NCI-H1417 (cell line): ENCODE measurements around the gene DOCK2.
"Not testable (repeated sequence)": the region's sequence is repeated elsewhere in the genome, so short reads cannot be mapped to it uniquely, and the experiment has no call there.

Source experiments
- DNase-seq, 3 experiments: peaks; one replicate each; lab custom pipeline; 2025; lab: John Stamatoyannopoulos, UW

DOCK2 gene

DNA sequence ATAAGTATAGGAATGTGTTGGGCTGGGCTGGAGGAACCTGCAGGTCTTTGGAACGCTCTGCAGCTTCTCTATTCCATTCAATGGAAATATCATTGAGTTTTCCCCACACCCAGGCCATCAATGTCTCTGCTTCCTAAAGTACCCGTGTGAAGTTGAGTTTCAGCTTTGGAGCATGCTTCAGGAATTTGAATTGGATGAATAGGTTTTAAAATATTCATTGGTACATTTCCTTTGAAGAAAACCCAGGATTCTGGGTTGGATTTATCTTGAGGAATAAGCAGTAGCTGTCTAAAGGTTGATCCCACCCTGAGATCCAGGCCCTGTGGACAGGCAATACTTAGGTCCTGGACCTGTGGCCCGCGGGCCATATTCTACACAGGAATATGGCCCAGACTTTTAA, 306.0 kb downstream of the DOCK2 start:
- DNase-seq = no peak

- DNase-seq = no peak
These were observed 307.0 kb downstream of the DOCK2 start for GRCh38 chr5:169944115-169944514.

DNA sequence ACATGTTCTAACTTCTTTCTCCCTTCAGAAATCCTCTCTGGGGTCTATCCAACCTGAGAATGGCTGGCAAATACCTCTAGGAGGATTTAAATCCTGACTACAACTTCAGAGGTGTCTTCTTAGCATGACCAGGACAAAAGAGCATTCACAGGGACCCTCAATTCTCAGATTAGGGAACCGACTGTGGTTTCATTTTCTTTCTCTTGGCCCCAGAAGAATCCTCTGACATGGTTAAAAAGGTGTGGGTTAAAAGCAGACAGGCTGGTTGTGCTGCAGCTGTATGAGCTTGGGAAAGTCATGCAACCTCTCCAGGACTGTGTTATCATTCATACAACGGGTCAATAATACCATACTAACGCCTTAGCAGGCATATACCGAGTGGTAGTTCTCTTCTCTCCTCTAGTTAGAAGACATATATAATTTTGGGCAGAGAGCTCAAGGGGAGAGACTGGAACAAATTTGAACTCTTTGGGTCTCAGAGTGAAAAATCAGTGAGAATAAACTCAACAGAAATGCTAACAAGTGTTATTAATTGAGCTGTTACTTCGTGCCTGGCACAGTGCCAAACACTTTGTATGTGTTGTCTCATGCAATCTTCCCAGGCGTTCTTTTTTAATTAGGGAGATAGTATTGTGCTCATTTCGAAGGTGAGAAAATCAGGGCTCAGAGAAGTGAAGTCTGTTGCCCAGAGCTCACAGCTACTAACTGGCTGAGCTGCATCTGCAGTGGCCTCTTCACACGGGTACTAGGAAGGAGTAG, 308.0 kb downstream of the DOCK2 start:
- no peak for DNase-seq

DNA sequence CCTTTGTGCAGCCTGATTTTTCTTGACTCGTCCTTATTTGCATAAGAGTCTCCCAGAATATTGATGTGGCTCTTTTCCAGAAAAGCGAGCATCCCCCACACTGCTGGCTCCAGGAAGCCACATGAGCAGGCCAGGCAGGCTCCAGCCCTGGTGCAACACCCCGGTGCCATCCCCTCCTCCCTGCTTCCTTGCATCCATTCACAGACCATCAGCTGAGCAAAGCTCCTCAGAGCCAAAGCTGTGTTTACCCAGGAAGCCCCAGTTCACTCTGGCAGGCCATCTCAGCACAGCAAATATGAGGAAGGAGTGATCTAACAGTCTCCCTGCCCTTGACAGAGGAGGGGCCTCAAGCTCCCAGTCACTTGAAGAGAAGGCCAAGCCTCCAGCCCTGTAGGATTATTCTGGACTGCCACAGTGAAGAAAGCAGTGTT, 308.8 kb downstream of the DOCK2 start:
- DNase-seq = no peak

DNA sequence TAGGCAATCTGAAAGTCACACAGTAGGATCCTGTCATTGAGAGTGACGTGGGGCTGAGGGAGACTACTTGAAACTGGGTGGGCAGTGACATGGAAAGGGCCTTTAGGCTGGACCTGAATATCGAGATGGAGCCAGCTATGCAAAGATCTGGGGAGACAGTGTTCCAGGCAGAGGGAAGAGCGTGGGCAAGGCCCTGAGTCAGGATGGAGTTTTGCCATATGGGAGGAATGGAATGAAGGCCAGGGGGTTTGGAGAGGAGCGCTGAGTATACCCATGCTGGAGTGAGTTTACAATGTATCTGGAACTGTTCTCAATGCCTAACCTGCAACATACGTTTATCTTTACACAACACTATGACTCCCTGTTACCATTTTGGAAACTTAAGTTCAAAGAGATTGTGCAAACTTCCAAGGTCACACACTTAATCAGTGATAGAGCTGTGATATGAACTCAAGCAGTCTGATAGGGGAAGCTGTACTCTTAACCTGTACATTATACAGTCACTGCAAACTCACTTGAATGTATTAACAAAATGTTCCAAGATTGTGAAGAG, 309.7 kb downstream of the DOCK2 start:
- DNase-seq = no peak

- no peak for DNase-seq
These were observed 313.3 kb downstream of the DOCK2 start for GRCh38 chr5:169950333-169950732.

GRCh38 chr5:169953196-169953595, 316.1 kb downstream of the DOCK2 start:
- DNase-seq = not testable (repeated sequence)

DNA sequence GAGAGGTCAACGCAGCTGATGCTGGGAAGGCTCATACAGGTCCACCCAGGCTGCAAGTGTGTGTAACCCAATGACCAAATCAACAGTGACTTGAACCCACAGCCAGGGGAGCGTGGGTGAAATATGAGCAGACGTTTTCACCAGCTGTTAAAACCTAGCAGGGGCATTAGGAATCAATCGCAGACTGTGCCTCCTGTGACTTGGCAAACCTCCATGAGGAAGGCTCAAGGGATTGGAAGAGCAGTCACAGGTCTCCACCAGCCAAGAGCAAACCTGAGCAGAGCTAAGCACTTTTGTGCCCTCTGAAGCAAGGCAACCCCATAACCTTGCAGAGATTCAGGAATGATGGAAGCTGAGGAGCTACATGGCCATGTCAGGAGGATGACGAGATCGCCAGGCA, 317.7 kb downstream of the DOCK2 start:
- DNase-seq = no peak

DNA sequence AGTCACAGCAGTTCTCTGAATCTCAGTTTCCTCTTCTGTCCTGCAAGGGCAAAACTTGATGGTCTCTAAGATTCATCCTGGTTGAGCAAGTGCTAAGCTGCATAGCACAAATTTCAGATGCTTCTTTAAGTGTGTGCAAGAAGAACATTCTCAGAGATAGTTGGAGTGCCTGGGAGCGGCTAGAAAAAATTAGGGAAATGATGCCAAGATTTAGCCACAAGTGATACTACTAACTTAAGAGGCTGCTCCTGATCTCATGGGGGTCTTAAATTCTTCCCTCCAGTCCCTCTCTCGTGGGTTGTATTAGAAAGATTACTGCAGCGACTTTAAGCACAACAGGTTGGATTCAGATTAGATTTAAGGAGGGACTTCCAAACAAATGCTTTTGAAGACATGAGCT, 319.1 kb downstream of the DOCK2 start:
- DNase-seq = no peak

- no peak for DNase-seq
These were observed 319.7 kb downstream of the DOCK2 start for GRCh38 chr5:169956756-169957155.

DNA sequence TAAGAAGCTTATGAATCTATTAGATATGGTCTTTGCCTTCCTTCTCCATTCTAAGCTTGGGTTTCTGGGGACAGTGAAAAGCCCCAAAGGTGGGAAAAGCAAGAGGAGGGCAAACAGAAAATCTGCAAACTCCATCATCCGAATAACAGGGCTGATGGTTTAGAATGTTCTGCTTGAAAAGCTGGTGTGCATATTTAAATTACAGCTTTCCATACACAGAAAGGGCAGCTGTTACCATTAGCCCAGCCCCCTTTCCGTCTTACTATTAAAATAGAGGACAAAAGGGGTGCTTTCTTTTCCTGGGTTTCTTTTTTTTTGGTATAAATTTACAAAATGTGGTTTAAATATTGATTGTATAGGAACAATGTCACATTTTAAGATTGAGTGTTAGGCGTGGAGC, 321.2 kb downstream of the DOCK2 start:
- DNase-seq = no peak

DNA sequence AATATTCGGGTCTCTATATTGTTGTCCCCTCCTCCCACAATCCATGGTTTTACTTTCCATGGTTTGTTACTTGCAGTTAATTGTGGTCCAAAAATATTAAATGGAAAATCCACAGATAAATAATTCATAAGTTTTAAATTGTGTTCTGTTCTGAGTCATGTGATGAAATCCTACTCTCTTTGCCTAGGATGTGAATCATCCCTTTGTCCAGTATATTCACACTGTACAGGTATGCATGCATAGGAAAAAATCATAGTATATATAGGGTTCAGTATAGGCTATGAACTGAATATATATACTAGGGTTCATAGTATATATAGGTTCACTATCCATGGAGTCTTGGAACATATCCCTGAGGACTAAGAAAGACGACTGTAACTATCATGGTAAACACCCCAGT, 323.6 kb downstream of the DOCK2 start:
- no peak for DNase-seq

GRCh38 chr5:169964246-169964645, 327.2 kb downstream of the DOCK2 start:
- DNase-seq = no peak

DNA sequence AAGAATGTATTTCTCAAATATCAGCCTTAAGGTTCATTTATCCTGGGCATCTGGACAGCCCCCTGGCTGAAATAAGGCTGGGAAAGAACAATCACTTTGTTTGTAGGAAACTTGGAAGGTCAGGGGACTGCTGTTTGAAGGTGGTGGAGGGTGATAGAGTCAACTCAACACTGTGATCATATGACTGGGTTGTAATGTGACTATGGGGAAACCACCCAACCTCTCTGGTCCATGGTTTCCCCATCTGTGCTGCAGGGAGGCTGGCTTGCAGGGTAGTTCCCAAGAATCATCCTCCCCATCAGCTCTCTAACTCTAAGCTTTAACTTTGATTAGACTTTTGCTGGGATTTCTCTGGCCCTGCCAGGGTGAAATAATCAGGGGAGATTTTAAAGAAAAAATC, 333.3 kb downstream of the DOCK2 start:
- DNase-seq = no peak

- no peak for DNase-seq
These were observed 334.1 kb downstream of the DOCK2 start for GRCh38 chr5:169970911-169971765.

GRCh38 chr5:169971780-169972179, 334.7 kb downstream of the DOCK2 start:
- no peak for DNase-seq

DNA sequence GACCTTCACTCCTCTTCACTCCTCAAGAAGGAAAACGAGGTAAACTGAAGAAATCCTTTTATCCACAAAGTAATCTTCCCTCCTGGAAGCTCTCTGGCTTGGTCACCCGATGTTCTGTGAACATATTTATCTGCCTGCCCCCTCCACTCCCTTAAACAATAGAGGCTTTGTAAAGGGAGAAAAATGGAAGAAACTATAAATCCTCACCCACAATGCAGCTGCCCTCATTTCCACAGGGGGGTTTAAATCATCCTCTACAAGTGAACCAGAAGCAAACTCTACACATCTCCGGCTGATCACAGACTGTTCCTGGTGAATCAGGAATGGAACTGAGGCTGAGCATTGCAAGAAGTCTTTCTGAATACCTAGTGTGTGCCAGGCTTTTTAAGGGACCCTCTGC, 336.0 kb downstream of the DOCK2 start:
- DNase-seq = no peak

- no peak for DNase-seq
These were observed 337.2 kb downstream of the DOCK2 start for GRCh38 chr5:169974121-169974770.

GRCh38 chr5:169978714-169979113, 341.6 kb downstream of the DOCK2 start:
- DNase-seq = no peak

GRCh38 chr5:169979871-169980270, 342.8 kb downstream of the DOCK2 start:
- no peak for DNase-seq

DNA sequence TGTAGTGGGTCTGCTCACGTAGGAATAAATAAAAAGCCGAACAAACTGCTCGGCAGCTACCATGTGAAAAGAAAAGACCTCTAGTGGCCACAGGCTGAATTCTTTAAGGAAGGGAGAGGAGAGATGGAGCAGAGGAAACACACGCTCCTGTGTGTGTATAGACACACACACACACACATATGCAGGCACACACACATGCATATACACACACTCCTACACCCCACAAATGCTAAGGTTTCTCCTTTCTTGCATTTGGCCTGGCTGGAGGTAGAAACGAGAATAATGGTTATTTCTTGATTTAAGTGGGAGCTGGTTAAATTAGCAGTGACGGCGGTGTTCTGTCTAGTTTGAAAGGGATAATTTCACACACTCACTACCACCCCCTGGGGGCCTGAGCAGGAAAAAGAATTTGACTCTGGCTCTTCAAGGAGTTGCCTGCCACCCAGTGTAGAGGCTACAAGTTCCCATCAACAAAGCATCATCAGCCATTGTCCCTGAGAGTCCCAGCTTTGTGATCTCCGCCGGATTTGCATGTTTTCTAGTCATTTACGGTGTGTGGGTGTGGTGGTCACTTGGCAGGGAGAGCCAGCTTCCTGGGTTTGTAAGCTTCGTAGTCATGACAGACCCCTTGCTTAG, 343.5 kb downstream of the DOCK2 start, which contains the start of gene INSYN2B:
TSS of gene INSYN2B (minus strand) at position 78 of the 636 bp plus-strand sequence. CDS start 96,597 bp downstream, outside the sequence.
- peak in 2 of 3 experiments; percentile 28 to 32 for DNase-seq

- no peak for DNase-seq
These were observed 351.1 kb downstream of the DOCK2 start for GRCh38 chr5:169988206-169988605.
